HepG2 (cell line): ENCODE data around the gene CALHM5. TPM values are rescaled to one million over a fixed set of nuclear protein-coding genes. Genes with fewer than 3 reads are reported as not detected.

ENCODE experiments used
- AGO1 ChIP-seq: fragments of 200-400 bp; formaldehyde crosslinking; IDR thresholded peaks from 2 replicates; pipeline ENCODE4 v1.6.1; 2017; ENCODE audit warnings: mild to moderate bottlenecking, low read depth, low read length, moderate library complexity; ENCODE audit not compliant: poor library complexity, severe bottlenecking
- CHCHD3 ChIP-seq: sonication (generic); formaldehyde crosslinking; IDR thresholded peaks from 2 replicates; pipeline ENCODE4 v1.8.0; 2022; ENCODE audit warnings: mild to moderate bottlenecking, missing genetic modification reagents, moderate library complexity
- DRAP1 ChIP-seq: IDR thresholded peaks from 2 replicates; pipeline ENCODE4 v1.6.1; 2016; ENCODE audit warnings: missing genetic modification reagents, missing compliant biosample characterization
- ELF4 ChIP-seq: sonication (generic); formaldehyde crosslinking; IDR thresholded peaks from 2 replicates; pipeline ENCODE4 v1.5.0; 2020; ENCODE audit warnings: missing genetic modification reagents, mild to moderate bottlenecking, moderate library complexity, borderline replicate concordance
- EZH2 ChIP-seq: conservative IDR thresholded peaks from 2 replicates; pipeline ENCODE4 v1.6.1; 2012; ENCODE audit warnings: mild to moderate bottlenecking, low read depth, low read length, moderate library complexity
- FOXK1 ChIP-seq: sonication (generic); formaldehyde crosslinking; IDR thresholded peaks from 2 replicates; pipeline ENCODE4 v1.4.0; 2020; ENCODE audit warnings: low read depth, missing genetic modification reagents, borderline replicate concordance
- HDAC1 ChIP-seq: sonication (generic); formaldehyde crosslinking; IDR thresholded peaks from 2 replicates; pipeline ENCODE4 v1.5.1; 2020; ENCODE audit warnings: mild to moderate bottlenecking, missing genetic modification reagents
- KAT2B ChIP-seq: fragments of 150-350 bp; IDR thresholded peaks from 2 replicates; pipeline ENCODE4 v1.6.1; 2014; ENCODE audit warnings: low read depth, low read length, borderline replicate concordance
- MED1 ChIP-seq: sonication (generic); formaldehyde crosslinking; IDR thresholded peaks from 2 replicates; pipeline ENCODE4 v1.4.0; 2020; ENCODE audit warnings: missing genetic modification reagents
- MXD4 ChIP-seq: IDR thresholded peaks from 2 replicates; pipeline ENCODE4 v1.6.1; 2016; ENCODE audit warnings: mild to moderate bottlenecking, missing biosample characterization, missing genetic modification reagents
- NR0B2 ChIP-seq: sonication (generic); formaldehyde crosslinking; IDR thresholded peaks from 2 replicates; pipeline ENCODE4 v1.4.0; 2020; ENCODE audit warnings: mild to moderate bottlenecking, missing genetic modification reagents
- PHB2 ChIP-seq: fragments of 450-650 bp; IDR thresholded peaks from 2 replicates; pipeline ENCODE4 v1.6.1; 2018; ENCODE audit not compliant: partially characterized antibody
- PHF21A ChIP-seq: sonication (generic); formaldehyde crosslinking; IDR thresholded peaks from 2 replicates; pipeline ENCODE4 v1.5.0; 2020; ENCODE audit warnings: mild to moderate bottlenecking, missing genetic modification reagents
- PPARG ChIP-seq: conservative IDR thresholded peaks from 2 replicates; pipeline ENCODE4 v1.6.1; 2016; ENCODE audit warnings: missing biosample characterization, missing genetic modification reagents
- ZBTB1 ChIP-seq: sonication (generic); formaldehyde crosslinking; IDR thresholded peaks from 2 replicates; pipeline ENCODE4 v1.4.0; 2020; ENCODE audit warnings: missing genetic modification reagents, borderline replicate concordance
- ZBTB21 ChIP-seq: sonication (generic); formaldehyde crosslinking; IDR thresholded peaks from 2 replicates; pipeline ENCODE4 v1.4.0; 2020; ENCODE audit warnings: missing genetic modification reagents
- ZC3H13 ChIP-seq: sonication (generic); formaldehyde crosslinking; IDR thresholded peaks from 2 replicates; pipeline ENCODE4 v1.8.1; 2023; ENCODE audit warnings: mild to moderate bottlenecking, missing genetic modification reagents, moderate library complexity
- ZFP41 ChIP-seq: sonication (generic); formaldehyde crosslinking; IDR thresholded peaks from 2 replicates; pipeline ENCODE4 v1.4.0; 2020; ENCODE audit warnings: mild to moderate bottlenecking, missing genetic modification reagents, borderline replicate concordance
- ZFX ChIP-seq: sonication (generic); formaldehyde crosslinking; IDR thresholded peaks from 2 replicates; pipeline ENCODE4 v1.4.0; 2020; ENCODE audit warnings: mild to moderate bottlenecking, low read depth, missing genetic modification reagents, moderate library complexity
- ZNF549 ChIP-seq: sonication (generic); formaldehyde crosslinking; IDR thresholded peaks from 2 replicates; pipeline ENCODE4 v1.5.0; 2020; ENCODE audit warnings: missing genetic modification reagents
- ZNF780A ChIP-seq: sonication (generic); formaldehyde crosslinking; IDR thresholded peaks from 2 replicates; pipeline ENCODE4 v1.8.0; 2022; ENCODE audit warnings: mild to moderate bottlenecking, missing genetic modification reagents, moderate library complexity
- polyA plus RNA-seq, 8 experiments: library from polyadenylated mRNA; depleted of rRNA in 3 of 8; stranded (reverse) in 7 of 8; unstranded in 1 of 8; fragments of >200 nt; fragmentation: Illumina TruSeq in 4 of 8; extraction: Trizol in 4 of 8; gene quantifications; 2 replicates each; pipeline versions ENCODE4 v1.2.1 to v1.2.3, GENCODE V29; 2011 to 2016; ENCODE audit warnings: low read depth in 4 of 8, missing spikeins in 1 of 8, mixed read lengths in 1 of 8; ENCODE audit not compliant: insufficient read depth in 1 of 8
- total RNA-seq, 5 experiments: library from RNA; depleted of rRNA; stranded (reverse); fragments of >200 nt; fragmentation: Illumina TruSeq; extraction: Trizol; gene quantifications; 2 replicates each; pipeline ENCODE4 v1.2.3, GENCODE V29; 2016; ENCODE audit warnings: low read depth in 1 of 5
- TF ChIP-seq, protein P1 (sequence below): sonication (generic); formaldehyde crosslinking; IDR thresholded peaks from 2 replicates; pipeline ENCODE4 v1.9.0; 2021; ENCODE audit warnings: missing genetic modification reagents, borderline replicate concordance
- TF ChIP-seq, protein P2 (sequence below): sonication (generic); formaldehyde crosslinking; IDR thresholded peaks from 2 replicates; pipeline ENCODE4 v1.8.0; 2022; ENCODE audit warnings: missing genetic modification reagents, low read depth, mild to moderate bottlenecking, borderline replicate concordance
- TF ChIP-seq, protein P3 (sequence below): sonication (generic); formaldehyde crosslinking; IDR thresholded peaks from 2 replicates; pipeline ENCODE4 v1.5.0; 2020; ENCODE audit warnings: missing genetic modification reagents

The CALHM5 gene
- total and polyA plus RNA-seq, 2 of the 13 experiments (the other 11 are each of a cell fraction or from before 2014, with no cell fraction given), result not detected

DNA sequence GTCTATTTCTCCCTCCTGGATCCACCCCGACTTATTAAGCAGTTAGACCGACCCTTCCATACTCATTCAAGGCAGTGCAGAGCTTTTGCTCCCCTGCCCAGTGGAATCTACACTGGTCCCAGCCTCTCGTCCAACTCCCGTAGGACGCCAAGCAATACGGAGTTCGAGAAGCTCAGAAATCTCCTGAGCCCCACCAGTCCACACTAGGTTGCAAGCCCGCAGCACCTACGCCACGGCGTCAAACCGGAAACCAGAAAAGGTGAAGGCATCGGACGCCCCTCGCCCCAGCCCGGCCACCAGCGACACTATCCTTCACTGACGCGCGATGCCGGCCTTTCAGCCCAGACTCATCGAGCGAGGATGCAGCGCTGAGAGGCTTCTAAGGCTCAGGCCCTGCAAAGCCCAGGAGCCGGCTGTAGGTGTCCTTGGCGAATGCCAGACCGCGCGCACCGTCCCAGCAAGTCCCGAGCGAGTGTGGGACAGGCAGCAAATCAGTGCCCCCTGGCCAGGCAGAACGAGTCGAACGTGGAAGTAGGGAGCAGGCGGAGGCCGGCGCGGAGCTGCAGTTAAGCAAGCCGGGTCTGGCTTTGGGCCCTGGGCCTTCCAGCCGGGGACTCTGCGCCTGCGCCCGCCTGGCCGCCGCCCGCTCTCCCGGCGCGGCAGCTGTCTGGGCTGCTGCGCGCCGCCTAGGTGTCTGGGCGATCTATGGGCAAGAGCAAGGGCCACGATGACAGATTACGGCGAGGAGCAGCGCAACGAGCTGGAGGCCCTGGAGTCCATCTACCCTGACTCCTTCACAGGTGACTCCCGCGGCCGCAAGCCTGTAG is 59.6 kb downstream of the CALHM5 start, which contains the start of gene RWDD1 (continued):
- TF ChIP-seq, protein P1, sequence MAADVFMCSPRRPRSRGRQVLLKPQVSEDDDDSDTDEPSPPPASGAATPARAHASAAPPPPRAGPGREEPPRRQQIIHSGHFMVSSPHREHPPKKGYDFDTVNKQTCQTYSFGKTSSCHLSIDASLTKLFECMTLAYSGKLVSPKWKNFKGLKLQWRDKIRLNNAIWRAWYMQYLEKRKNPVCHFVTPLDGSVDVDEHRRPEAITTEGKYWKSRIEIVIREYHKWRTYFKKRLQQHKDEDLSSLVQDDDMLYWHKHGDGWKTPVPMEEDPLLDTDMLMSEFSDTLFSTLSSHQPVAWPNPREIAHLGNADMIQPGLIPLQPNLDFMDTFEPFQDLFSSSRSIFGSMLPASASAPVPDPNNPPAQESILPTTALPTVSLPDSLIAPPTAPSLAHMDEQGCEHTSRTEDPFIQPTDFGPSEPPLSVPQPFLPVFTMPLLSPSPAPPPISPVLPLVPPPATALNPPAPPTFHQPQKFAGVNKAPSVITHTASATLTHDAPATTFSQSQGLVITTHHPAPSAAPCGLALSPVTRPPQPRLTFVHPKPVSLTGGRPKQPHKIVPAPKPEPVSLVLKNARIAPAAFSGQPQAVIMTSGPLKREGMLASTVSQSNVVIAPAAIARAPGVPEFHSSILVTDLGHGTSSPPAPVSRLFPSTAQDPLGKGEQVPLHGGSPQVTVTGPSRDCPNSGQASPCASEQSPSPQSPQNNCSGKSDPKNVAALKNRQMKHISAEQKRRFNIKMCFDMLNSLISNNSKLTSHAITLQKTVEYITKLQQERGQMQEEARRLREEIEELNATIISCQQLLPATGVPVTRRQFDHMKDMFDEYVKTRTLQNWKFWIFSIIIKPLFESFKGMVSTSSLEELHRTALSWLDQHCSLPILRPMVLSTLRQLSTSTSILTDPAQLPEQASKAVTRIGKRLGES (CRISPR knock-in tag), result 0 out of 2 replicates have a peak, but pooled peaks have one; percentile 47
- TF ChIP-seq ZC3H13 (CRISPR knock-in tag) (no peak; the same call in 1 of the 2 replicates), PHF21A (CRISPR knock-in tag) (peak; percentile 99), HDAC1 (CRISPR knock-in tag) (peak; percentile 97), ZNF549 (CRISPR knock-in tag) (no peak), FOXK1 (CRISPR knock-in tag) (peak; percentile 96), ZFX (peak; percentile 100), CHCHD3 (CRISPR knock-in tag) (no peak), ZBTB21 (CRISPR knock-in tag) (peak; percentile 71), AGO1 (peak; percentile 57), ELF4 (CRISPR knock-in tag) (peak; percentile 63; the same call in 1 of the 2 replicates), NR0B2 (CRISPR knock-in tag) (peak; percentile 93), KAT2B (0 out of 2 replicates have a peak, but pooled peaks have one; percentile 23), EZH2 (no peak), ZBTB1 (CRISPR knock-in tag) (no peak), PHB2 (no peak), ZNF780A (no peak), MED1 (CRISPR knock-in tag) (peak; percentile 75), ZFP41 (CRISPR knock-in tag) (peak; percentile 63; the same call in 1 of the 2 replicates), DRAP1 (peak; percentile 89), MXD4 (CRISPR knock-in tag) (peak; percentile 95), PPARG (CRISPR knock-in tag) (peak; percentile 64; the same call in 1 of the 2 replicates)
- TF ChIP-seq, protein P2, sequence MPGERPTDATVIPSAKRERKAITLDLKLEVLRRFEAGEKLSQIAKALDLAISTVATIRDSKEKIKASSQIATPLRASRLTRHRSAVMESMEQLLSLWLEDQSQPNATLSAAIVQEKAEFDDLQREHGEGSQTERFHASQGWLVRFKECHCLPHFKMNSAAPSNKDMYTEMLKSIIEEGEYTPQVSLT (CRISPR knock-in tag), result 0 out of 2 replicates have a peak, but pooled peaks have one; percentile 7
- TF ChIP-seq, protein P3, sequence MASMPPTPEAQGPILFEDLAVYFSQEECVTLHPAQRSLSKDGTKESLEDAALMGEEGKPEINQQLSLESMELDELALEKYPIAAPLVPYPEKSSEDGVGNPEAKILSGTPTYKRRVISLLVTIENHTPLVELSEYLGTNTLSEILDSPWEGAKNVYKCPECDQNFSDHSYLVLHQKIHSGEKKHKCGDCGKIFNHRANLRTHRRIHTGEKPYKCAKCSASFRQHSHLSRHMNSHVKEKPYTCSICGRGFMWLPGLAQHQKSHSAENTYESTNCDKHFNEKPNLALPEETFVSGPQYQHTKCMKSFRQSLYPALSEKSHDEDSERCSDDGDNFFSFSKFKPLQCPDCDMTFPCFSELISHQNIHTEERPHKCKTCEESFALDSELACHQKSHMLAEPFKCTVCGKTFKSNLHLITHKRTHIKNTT, result no peak
